GM18867 (cell line): ENCODE measurements around the gene MSH4.
"Not testable (repeated sequence)": the region's sequence is repeated elsewhere in the genome, so short reads cannot be mapped to it uniquely, and the experiment has no call there.

Source experiments
- ATAC-seq: cut with Tn5 transposase; IDR thresholded peaks from one replicate; pipeline ENCODE4 v1.9.1; 2021; ENCODE audit warnings: mild to moderate bottlenecking, moderate library complexity; ENCODE audit not compliant: unreplicated experiment

MSH4 gene

DNA sequence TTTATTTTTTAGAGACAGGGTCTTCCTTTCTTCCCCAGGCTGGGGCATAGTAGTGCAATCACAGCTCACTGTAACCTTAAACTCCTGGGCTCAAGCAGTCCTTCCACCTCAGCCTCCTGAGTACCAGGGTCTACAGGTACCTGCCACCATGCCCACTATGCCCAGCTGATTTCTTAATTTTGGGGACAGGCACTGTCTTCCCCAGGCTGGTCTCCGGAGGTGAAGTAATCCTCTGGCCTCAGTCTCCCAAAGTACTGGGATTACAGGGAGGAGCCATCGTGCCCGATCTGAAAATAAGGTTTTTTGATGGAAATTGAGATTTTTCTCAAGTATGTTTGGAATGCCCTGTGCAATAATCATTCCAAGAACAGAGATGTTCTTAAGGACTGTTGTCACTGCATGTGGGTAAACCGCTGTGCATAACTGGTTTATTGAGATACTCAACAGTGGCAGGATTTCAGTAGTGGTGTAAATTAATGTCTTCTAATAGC, 934 bp upstream of the MSH4 start:
- no peak for ATAC-seq

DNA sequence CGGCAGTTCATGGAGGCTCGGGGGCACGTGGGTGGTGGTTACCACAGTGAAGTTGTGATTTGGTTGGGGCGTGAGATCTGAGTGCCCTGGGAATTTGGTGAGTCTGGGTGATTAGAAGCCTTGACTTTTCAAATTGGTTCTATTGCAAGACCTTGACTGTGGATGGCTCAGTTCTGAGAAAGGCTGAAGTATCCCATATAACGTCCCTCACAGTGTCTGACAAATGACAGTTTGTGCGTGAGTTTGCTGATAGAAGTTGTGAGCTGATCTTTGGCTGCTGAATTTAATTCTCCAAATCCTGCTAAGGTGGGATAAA, 549 bp downstream of the MSH4 start:
- no peak for ATAC-seq

DNA sequence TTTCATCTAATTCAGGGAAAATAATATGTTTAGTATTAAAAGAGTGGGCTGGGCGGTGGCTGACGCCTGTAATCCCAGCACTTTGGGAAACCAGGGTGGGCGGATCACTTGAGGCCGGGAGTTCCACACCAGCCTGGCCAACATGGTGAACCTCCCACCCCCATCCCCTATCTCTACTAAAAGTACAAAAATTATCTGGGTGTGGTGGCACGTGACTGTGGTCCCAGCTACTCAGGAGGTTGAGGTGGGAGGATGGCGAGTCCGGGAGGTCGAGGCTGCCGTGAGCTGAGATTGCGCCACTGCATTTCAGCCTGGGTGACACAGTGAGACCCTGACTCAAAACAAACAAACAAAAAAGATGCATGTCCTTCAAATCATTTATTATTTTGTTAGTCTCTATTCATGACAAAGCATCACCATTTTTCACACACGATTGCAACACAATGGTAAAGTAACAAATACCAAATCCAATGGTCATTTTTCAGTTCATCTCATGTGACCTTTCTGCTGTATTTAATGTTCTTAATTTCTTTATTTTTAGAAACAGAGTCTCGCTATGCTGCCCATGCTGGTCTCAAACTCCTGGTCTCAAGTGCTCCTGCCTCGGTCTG, 1.0 kb downstream of the MSH4 start:
- no peak for ATAC-seq

DNA sequence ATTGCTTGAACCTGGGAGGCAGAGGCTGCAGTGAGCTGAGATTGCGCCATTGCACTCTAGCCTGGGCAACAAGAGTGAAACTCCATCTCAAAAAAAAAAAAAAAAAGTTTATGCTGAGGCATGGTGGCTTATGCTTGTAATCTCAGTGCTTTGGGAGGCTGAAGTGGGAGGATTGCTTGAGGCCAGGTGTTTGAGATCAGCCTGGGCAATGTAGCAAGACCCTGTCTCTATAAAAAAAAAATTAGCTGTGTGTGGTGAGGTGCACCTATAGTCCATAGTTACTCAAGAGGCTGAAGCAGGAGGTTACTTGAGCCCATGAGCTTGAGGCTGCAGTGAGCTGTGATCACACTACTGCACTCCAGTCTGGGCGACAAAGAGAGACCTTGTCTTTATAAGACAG, 4.8 kb downstream of the MSH4 start:
- not testable (repeated sequence) for ATAC-seq

DNA sequence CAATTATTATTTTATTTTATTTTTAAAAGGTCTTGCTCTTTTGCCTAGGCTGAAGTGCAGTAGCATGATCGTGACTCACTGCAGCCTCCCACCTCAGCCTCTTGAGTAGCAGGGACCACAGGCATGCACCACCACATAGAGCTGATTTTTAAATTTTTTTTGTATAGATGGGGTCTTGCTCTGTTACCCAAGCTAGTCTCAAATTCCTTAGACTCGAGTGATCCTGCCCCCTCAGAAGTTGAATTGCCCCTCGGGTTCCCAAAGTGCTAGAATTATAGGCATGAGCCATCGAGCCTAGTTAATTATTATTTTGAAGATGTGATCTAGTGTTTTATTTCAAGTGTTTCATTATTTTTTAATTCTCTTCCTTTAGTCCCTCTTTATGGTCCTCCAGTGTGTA, 12.2 kb downstream of the MSH4 start:
- ATAC-seq, result no peak

DNA sequence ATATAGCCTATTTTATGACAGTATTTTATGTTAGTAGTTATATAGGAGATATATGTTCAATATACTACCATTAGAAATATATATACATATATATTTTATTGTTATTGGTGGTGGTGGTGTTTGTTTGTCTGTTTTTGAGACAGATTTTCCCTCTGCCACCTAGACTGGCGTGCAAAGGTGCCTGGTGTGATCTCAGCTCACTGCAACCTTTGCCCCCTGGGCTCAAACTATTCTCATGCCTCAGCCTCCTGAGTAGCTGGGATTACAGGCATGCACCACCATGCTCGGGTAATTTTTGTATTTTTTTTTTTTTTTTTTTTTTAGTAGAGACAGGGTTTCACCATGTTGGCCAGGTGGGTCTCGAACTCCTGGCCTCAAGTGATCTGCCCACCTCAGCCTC, 13.4 kb downstream of the MSH4 start:
- not testable (repeated sequence) for ATAC-seq

DNA sequence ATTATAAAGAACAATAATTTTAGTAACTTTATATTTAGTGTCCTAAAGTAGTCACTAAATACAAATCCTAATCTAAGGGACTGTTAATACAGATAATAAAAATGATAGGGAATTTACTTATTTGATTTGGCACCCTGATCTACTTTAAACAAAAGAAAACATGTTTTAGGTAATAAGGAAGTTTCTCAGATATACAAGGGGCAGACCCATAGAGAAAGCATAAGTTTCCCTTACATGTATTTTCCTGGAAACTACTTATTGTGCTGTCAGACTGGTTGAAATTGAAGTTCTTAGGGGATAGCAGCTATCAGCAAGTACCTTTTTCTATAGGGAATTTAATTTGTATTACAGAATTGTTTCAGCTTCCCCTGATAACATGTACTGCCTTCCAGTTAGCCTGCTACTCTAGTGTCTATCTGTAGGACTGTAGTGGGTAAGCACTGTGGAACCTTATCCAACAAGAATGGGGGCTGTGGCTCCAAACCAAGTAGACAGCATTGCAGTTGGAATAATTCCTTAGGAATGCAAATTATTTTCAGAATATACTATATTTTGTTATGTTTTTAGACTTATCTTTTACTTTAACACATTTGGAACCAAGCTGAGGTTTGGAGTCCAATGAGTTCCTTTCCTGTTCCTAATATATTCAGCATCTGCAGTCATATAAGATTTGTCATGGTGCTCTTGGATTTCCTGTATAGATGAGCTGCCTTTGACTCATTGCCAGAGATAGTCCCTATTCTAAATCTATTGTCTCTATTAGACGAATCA, 14.7 kb downstream of the MSH4 start:
- ATAC-seq, result no peak

DNA sequence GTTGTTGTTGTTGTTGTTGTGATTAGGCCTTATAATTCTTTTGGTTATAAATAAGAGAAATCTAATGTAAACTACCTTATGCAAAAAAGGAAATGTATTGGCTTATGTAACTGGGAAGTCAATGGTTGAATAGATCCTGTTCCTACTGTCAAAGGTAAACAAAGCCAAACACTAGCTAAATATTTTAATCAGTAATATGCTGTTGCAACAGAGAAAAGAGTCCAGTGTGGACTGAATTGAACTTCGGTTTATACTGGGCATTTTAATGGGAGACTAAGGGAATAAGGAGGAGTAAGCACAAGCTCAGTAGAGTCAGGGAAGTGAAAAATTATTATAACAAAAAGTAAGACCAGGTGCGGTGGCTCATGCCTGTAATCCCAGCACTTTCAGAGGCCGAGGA, 15.4 kb downstream of the MSH4 start:
- no peak for ATAC-seq

DNA sequence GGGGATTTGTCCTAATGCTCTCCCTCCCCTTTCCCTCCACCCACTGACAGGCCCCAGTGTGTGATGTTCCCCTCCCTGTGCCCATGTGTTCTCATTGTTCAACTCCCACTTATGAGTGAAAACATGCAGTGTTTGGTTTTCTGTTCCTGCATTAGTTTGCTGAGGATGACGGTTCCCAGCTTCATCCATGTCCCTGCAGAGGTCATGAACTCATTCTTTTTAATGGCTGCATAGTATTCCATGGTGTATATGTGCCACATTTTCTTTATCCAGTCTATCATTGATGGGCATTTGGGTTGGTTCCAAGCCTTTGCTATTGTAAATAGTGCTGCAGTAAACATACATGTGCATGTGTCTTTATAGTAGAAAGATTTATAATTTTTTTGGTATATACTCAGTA, 26.9 kb downstream of the MSH4 start:
- not testable (repeated sequence) for ATAC-seq

DNA sequence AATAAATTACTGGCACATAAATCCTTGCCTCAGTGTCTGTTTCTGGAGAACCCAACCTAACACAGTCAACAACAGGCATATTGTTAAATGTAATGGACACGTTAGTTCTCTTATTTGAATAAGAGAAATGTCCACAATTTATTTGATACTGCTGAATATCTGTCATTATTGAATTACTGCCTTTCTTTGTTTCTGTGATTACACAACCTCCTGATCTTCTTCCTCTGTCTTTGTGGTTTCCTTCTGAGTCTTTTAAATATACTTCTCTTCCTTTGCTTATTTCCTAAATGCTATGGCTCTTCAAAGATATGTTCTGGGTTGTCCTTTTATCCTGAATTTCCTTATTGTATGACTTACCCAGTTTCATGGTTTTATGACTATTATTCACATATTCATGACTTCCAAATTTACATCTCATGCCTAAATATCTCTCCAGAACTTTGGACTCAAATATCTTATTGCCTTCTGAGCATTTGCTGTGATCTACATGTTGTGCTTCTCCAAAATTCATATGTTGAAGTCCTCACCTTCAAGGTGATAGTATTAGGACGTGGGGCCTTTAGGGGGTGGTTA, 39.9 kb downstream of the MSH4 start:
- no peak for ATAC-seq

DNA sequence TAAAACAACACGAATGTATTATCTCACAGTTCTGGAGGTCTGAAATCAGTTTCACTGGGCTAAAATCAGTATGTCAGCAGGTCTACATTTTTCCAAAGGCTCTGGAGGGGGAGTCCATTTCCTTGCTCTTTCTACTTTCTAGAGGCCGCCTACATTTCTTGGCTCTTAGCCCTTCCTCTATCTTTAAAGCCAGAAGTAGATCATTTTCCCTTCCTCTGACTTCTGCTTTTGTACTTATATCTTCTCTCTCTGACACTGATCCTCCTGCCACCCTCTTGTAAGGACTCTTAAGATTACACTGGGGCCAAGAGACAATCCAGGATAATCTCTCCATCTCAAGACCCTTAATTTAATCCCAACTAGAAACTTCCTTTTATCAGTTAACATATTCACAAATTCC, 41.4 kb downstream of the MSH4 start:
- ATAC-seq, result no peak

DNA sequence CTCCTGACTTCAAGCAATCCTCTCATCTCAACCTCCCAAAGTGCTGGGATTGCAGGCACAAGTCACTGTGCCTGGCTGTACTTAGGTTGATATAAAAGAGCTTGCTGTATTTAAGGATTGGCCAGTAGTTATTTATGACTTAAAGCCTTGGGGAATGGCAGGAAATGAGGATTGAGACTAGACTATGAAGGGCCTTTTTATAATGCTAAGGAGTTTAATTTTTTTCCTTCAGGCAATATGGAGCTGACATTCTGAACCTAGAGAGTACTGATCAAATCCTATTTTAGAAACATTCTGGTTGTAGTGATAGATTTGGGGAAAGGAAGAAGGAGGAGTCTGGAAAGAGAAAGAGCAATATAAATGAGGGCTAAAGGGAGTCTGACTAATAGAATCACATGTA, 44.7 kb downstream of the MSH4 start:
- ATAC-seq, result no peak

DNA sequence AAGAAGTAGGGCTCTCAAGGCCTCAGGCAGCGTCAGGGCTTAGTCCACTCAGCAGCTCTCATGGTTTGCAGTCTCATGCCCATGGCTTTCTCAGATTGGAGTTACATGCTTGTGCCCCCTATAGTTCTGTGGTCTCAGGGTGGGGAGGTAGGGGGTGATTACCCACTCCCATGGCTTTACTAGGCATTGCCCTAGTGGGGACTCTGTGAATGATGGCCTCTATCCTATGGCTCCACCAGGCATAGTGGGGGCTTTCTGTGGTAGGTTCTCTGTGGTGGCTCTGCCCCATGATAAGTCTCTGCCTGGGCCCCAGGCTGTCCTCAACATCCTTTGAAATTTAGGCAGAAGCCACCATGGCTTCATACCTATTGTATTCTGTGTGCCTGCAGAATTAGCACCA, 48.9 kb downstream of the MSH4 start:
- no peak for ATAC-seq

DNA sequence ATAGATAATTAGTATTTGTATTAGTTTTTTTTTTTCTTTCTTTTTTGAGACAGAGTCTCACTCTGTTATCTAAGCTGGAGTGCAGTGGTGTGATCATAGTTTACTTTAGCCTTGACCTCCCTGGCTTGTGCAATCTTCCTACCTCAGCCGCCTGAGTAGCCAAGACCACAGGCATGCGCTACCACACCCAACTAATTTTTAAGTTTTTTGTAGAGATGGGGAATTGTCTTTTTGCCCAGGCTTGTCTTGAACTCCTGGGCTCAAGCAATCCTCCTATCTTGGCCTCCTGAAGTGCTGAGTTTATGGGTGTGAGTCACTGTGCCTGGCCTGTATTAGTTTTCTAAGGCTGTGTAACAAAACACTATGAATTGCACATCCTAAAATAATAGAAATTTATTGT, 58.3 kb downstream of the MSH4 start:
- no peak for ATAC-seq

DNA sequence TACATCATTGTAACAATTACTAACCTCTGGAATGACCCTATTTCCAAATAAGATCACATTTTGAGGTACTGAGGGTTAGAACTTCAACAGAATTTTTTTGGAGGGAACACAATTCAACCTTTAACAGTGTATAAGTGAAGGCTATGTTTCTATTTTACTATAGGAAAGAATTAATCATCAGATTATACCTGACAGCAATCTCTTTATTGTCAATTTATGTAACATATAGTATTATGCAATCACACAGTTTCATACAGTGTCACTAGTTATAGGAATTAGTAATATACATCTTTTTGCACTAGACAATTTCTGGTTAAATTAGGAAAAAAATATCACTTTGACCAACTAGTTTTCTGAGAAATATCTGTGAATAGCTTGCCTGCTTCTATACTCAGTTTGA, 59.1 kb downstream of the MSH4 start:
- no peak for ATAC-seq

DNA sequence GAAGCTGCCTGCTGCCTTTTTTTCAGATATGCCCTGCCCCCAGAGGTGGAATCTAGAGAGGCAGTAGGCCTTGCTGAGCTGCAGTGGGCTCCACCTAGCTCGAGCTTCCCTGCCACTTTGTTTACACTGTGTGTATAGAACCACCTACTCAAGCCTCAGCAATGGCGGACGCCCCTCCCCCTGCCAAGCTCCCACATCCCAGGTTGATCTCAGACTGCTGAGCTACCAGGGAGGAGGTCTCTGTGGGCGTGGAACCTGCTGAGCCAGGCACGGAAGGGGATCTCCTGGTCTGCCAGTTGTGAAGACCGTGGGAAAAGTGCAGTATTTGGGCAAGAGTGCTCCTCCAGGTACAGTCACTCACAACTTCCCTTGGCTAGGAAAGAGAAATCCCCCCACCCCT, 65.1 kb downstream of the MSH4 start:
- ATAC-seq, result no peak

DNA sequence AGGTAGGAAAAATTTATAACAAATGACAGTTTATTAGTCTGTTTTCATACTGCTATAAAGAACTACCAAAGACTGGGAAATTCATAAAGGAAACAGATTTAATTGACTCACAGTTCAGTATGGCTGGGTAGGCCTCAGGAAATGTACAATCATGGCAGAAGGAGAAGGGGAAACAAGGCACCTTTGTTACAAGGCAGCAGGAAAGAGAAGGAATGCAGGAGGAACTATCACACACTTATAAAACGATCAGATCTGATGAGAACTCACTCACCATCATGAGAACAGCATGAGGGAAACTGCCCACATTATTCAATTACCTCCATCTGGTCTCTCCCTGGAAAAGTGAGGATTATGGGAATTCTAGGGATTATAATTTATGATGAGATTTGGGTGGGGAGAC, 74.3 kb downstream of the MSH4 start:
- no peak for ATAC-seq

DNA sequence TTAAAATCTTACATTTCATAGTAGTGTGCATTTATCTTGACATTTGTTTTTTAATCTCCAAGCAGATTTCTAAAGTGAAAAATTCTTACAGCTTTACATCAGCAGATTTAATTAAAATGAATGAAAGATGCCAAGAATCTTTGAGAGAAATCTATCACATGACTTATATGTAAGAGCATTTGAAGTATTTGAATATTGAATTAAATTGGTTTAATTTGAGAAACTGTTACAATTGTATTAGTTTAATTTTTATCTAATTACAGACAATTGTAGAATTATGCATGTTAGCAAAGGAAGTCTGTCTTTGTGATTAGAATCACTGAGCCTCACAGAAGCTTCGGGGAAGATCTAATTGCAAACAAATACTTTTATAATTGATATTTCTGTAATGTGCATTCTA, 83.3 kb downstream of the MSH4 start:
- no peak for ATAC-seq

DNA sequence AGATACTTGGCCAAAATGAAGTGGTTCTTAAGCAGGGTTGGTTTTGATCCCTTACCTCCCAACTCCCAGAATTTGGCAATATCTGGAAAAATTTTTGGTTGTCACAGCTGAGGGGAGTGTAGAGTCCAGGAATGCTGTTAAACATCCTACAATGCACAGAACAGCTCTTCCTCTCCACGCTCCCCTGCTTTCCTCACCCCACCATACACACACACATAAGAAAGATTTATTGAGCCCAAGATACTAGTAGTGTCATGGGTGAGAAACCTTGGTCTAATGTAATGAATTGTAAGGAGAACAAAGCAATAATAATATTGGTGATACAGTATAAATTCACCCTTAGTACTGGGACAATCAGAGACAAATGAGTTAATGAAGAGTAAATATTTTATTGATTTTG, 87.8 kb downstream of the MSH4 start:
- ATAC-seq, result no peak

DNA sequence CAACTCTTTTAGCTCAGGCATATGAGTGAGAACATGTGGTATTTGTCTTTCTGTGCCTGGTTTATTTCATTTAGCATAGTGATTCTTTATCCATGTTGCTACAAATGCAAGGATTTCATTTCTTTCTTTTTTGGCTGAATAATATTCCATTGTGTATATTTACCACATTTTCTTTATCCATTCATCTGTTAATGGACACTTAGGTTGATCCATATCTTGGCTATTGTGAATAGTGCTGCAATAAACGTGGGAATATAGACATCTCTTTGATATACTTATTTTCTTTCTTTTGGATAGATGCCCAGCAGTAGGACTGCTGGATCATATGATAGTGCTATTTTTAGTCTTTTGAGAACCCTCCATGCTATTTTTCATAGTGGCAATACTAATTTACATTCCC, 104.7 kb downstream of the MSH4 start:
- ATAC-seq, result no peak

DNA sequence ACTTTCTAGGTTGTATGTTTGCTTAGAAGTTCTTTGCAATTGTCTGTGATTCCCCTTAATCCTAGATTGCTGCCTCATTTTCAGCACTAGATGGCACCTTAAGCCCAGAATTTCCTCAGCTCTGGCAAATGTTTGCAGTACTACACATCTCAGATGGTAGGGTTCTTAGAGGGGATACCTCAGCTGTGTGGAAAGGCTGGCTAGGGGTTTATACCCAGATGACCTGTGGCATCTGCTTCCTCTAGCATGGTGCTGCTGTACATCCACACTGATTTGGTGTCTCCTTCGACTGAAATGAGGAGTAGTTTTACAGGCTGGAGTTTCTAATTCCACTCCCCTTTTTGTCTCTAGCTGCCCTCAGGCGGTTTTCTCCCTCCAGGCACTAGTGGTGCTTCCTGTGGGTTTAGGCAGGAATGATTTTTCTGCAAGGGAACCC, 112.1 kb downstream of the MSH4 start:
- peak; percentile 68 for ATAC-seq

DNA sequence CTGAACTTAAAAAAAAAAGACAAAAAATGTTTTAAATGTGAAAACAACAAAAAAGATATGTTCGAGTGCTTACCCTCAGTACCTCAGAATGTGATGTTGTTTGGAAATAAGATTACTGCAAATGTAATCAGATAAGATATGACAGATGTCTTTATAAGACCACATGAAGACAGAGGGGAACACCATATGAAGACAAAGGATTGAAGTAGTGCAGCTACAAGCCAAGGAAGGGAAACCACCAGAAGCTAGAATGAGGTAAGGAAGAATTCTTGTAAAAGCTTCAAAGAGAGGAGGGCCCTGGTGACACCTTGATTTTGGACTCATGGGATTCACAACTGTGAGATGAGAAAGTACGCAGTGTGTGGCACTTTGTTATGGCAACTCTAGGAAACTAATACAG, 120.2 kb downstream of the MSH4 start:
- ATAC-seq, result no peak

DNA sequence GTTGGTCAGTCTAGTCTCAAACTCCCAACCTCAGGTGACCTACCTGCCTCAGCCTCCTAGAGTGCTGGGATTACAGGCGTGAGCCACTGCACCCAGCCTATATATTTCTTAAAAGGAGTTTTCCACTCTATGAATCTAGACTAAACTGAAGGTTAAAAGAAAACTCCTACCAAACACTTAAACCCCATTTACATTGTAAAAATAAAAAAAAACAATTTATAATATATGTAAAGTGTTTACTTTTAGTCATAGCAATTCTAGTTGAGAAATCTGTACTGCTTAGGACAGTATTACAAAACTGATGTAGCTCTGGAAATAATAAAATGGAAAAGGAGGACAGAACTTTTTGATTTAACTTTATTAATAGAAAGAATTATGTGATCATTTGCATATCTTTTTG, 126.0 kb downstream of the MSH4 start:
- no peak for ATAC-seq
